ENCODE data around the gene ACOT7.

ACOT7 gene

GRCh38 chr1:6426277-6426971 lies 32.9 kb upstream of the ACOT7 start:
- DNase-seq (ENCODE audit: low spot score): no peak
- no peak for TF ChIP-seq CTCF (IDR thresholded peaks at IDR 0.05; ENCODE audit: borderline replicate concordance, control extremely low read depth, extremely low read depth, insufficient read depth, missing control alignments)
- in situ Hi-C loops (cut with MboI; ENCODE audit: low sequenced_read_pairs, unreplicated experiment): no loop called here

GRCh38 chr1:6425658-6426057 lies 32.1 kb upstream of the ACOT7 start:
- TF ChIP-seq CTCF (IDR thresholded peaks at IDR 0.05; ENCODE audit: borderline replicate concordance, control extremely low read depth, extremely low read depth, insufficient read depth, missing control alignments): no peak
- in situ Hi-C loops (cut with MboI; ENCODE audit: low sequenced_read_pairs, unreplicated experiment): no loop called here
- DNase-seq (ENCODE audit: low spot score): no peak

GRCh38 chr1:6424619-6425593 lies 31.3 kb upstream of the ACOT7 start, which contains the start of gene ESPN:
Gene ESPN, plus strand, starts transcription at chr1:6424776. Its CDS starts 180 bp downstream, at chr1:6424956.
- peak; percentile 78 for DNase-seq (ENCODE audit: low spot score)
- in situ Hi-C loops (cut with MboI; ENCODE audit: low sequenced_read_pairs, unreplicated experiment): no loop called here
- no peak for TF ChIP-seq CTCF (IDR thresholded peaks at IDR 0.05; ENCODE audit: borderline replicate concordance, control extremely low read depth, extremely low read depth, insufficient read depth, missing control alignments)

GRCh38 chr1:6424000-6424565 lies 30.5 kb upstream of the ACOT7 start:
- TF ChIP-seq CTCF (IDR thresholded peaks at IDR 0.05; ENCODE audit: borderline replicate concordance, control extremely low read depth, extremely low read depth, insufficient read depth, missing control alignments): no peak
- DNase-seq (ENCODE audit: low spot score): peak; percentile 51
- in situ Hi-C loops (cut with MboI; ENCODE audit: low sequenced_read_pairs, unreplicated experiment): no loop called here

GRCh38 chr1:6423321-6423999 lies 29.9 kb upstream of the ACOT7 start:
- DNase-seq (ENCODE audit: low spot score): peak; percentile 87
- in situ Hi-C loops (cut with MboI; ENCODE audit: low sequenced_read_pairs, unreplicated experiment): no loop called here
- peak; percentile 87 for TF ChIP-seq CTCF (IDR thresholded peaks at IDR 0.05; ENCODE audit: borderline replicate concordance, control extremely low read depth, extremely low read depth, insufficient read depth, missing control alignments)

GRCh38 chr1:6421266-6421665 lies 27.7 kb upstream of the ACOT7 start:
- in situ Hi-C loops (cut with MboI; ENCODE audit: low sequenced_read_pairs, unreplicated experiment): no loop called here
- TF ChIP-seq CTCF (IDR thresholded peaks at IDR 0.05; ENCODE audit: borderline replicate concordance, control extremely low read depth, extremely low read depth, insufficient read depth, missing control alignments): no peak
- no peak for DNase-seq (ENCODE audit: low spot score)

All from GM13976 (cell line).